Activated CD4-positive, alpha-beta T cell treated with anti-CD3 and anti-CD28 coated beads for 36 hours (primary cell): ENCODE measurements around the gene HPF1. TPM values are rescaled to one million over a fixed set of nuclear protein-coding genes. Genes with fewer than 3 reads are reported as not detected.
A peak's percentile ranks its signal among the peaks of the same experiment; 100 is the strongest.
"Not testable (repeated sequence)": the region's sequence is repeated elsewhere in the genome, so short reads cannot be mapped to it uniquely, and the experiment has no call there.

Source experiments
- ATAC-seq: fragments of 200-7000 bp; cut with Tn5 transposase; one replicate; pipeline ENCODE4 v1.10.0; 2021; ENCODE audit warnings: mild to moderate bottlenecking, moderate library complexity
- CTCF ChIA-PET: fragments of 350-600 bp; sonication (Branson Sonifier 250); formaldehyde crosslinking; loops from one replicate; lab custom pipeline; 2021; ENCODE audit warnings: antibody characterized with exemption; lab: Charles Lee
- POLR2A ChIA-PET: fragments of 350-600 bp; sonication (Branson Sonifier 250); formaldehyde crosslinking; loops from one replicate; lab custom pipeline; 2021; ENCODE audit warnings: antibody characterized with exemption, inconsistent platforms; lab: Charles Lee
- DNase-seq: peaks from one replicate; pipeline ENCODE4 v3.0.0-alpha.2; 2020
- H3K27ac Mint-ChIP-seq: one replicate; pipeline ENCODE4 v1.8.0; 2021; ENCODE audit warnings: mixed read lengths
- H3K27me3 Mint-ChIP-seq: one replicate; pipeline ENCODE4 v1.8.0; 2021; ENCODE audit warnings: mixed read lengths
- H3K36me3 Mint-ChIP-seq: one replicate; pipeline ENCODE4 v1.8.0; 2021; ENCODE audit warnings: low read depth, mixed read lengths
- H3K4me1 Mint-ChIP-seq: one replicate; pipeline ENCODE4 v1.8.0; 2021; ENCODE audit warnings: mixed read lengths
- H3K4me3 Mint-ChIP-seq: one replicate; pipeline ENCODE4 v1.8.0; 2021; ENCODE audit warnings: mild to moderate bottlenecking, moderate library complexity, mixed read lengths
- H3K9me3 Mint-ChIP-seq: one replicate; pipeline ENCODE4 v1.8.0; 2021; ENCODE audit warnings: low read depth, mixed read lengths
- intact Hi-C, 2 experiments: fragments of 100-400 bp; cut with DNase I in 1 of 2; cut with micrococcal nuclease in 1 of 2; formaldehyde crosslinking; loops; one replicate each; pipeline versions ENCODE4 v1.14.2 to v1.15.1; 2022 to 2024; cut with DNase I, micrococcal nuclease
- total RNA-seq, 2 experiments: library from RNA; stranded (reverse); gene quantifications; one replicate each; pipeline ENCODE4 v1.2.3, GENCODE V29; 2021

Gene HPF1
- 10 to 100 TPM; 29.8 to 34.7 TPM for total RNA-seq

DNA sequence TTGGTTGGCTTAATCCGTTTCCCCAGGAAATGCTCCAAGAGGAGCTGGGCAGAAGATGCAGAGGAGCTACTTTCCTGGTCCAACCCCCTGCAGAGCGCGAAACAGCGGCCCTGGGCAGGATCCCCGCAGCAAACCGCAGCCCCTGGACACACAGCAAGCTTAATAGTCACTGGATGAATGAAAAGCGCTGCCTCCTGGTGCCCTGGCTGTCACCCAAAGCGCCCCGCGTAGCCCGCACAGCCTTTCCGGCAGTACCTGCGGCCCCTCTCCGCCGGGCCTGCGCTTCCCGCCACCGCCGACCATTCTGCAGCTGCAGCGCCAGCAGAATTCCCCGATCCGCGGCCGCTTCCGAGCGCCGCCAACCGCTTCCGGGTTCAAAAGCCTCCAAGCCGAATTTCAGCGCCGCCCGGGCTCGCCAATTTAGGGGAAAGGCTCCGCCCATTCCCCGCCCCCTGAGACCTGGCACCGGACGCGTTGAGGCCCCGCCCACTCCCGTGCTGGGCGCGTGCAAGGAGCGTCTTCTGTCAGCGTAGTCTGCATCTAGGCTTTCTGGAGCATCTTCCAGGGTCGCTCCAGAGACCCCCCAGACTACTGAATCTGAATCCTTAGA is at the start of gene HPF1:
TSS of gene HPF1 (minus strand) at position 370 of the 610 bp plus-strand sequence. CDS start at position 303, 67 bp downstream.
- peak within 1 kb of the TSS; percentile 68 for H3K27ac Mint-ChIP-seq
- DNase-seq (peak; percentile 97), ATAC-seq (peak; percentile 94)
- ChIA-PET POLR2A (no interaction called here), CTCF (interaction anchor here (0.9 to 1.5 kb wide), 2 partner anchors 53 to 144 kb away, joined by 3 read pairs; no protein-coding TSS in a partner anchor)
- H3K36me3 Mint-ChIP-seq: peaks cover 2% of the 10 kb centered on the region
- intact Hi-C loops: loop anchor here (1.0 to 10.0 kb wide), 7 partner anchors 97 to 1443 kb away; partner anchors contain the start of genes NEK1 (in 2 of the 2), CBR4 (in 1 of the 2), CLCN3 (in 1 of the 2) and DDX60 (in 1 of the 2)
- peaks cover 15% of the 10 kb centered on the region for H3K4me1 Mint-ChIP-seq
- H3K27me3 Mint-ChIP-seq: peaks cover under 1% of the 10 kb centered on the region
- no peaks in the 10 kb centered on the region for H3K9me3 Mint-ChIP-seq
- H3K4me3 Mint-ChIP-seq: peak within 1 kb of the TSS; percentile 82

GRCh38 chr4:169806770-169807169 is 49.0 kb upstream of the HPF1 start:
- H3K9me3 Mint-ChIP-seq, intact Hi-C loops, H3K36me3 Mint-ChIP-seq, H3K4me3 Mint-ChIP-seq, POLR2A ChIA-PET, H3K4me1 Mint-ChIP-seq, H3K27ac Mint-ChIP-seq, ATAC-seq, DNase-seq, H3K27me3 Mint-ChIP-seq: not testable (repeated sequence)
- CTCF ChIA-PET: interaction anchor here (0.6 to 1.3 kb wide), 2 partner anchors 194 to 443 kb away, joined by 3 to 5 read pairs; no protein-coding TSS in a partner anchor

GRCh38 chr4:169803413-169803812 is 45.7 kb upstream of the HPF1 start:
- no peaks in the 10 kb centered on the region for H3K36me3 Mint-ChIP-seq
- intact Hi-C loops: no loop called here
- H3K4me3 Mint-ChIP-seq: no peak overlapping the region
- H3K9me3 Mint-ChIP-seq: no peaks in the 10 kb centered on the region
- ATAC-seq (no peak), DNase-seq (no peak)
- H3K27me3 Mint-ChIP-seq: peaks cover 8% of the 10 kb centered on the region
- H3K4me1 Mint-ChIP-seq: no peaks in the 10 kb centered on the region
- ChIA-PET CTCF (no interaction called here), POLR2A (no interaction called here)
- H3K27ac Mint-ChIP-seq: no peak overlapping the region

- Mint-ChIP-seq H3K27ac (no peak overlapping the region), H3K27me3 (peaks cover 8% of the 10 kb centered on the region), H3K4me1 (no peaks in the 10 kb centered on the region), H3K9me3 (no peaks in the 10 kb centered on the region), H3K4me3 (no peak overlapping the region), H3K36me3 (no peaks in the 10 kb centered on the region)
- ChIA-PET CTCF (no interaction called here), POLR2A (no interaction called here)
- no peak for DNase-seq
- ATAC-seq: no peak
- intact Hi-C loops: no loop called here
These were observed 45.1 kb upstream of the HPF1 start for GRCh38 chr4:169802873-169803272.

DNA sequence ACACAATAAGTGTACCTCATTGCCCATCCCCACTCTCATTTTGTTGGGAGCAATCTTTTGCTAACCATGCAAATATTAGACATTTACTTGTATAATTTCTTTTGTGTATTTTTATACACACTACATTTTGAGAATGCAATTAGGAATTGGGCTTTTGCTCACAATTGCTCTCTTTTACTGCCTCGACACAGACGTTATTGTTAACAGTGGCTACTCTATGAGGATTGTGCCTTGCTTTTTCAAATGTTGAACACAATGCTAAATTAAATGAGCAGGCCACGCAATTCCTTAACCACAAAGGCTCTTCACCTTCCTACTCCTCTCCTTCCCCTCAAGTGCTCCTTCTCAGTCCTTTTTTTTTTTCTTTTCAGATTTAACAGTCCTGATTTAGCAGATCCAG is 42.8 kb upstream of the HPF1 start:
- no peaks in the 10 kb centered on the region for H3K36me3 Mint-ChIP-seq

GRCh38 chr4:169799260-169799659 is 41.5 kb upstream of the HPF1 start:
- no peak for ATAC-seq

More for the DNA sequence above, 42.8 kb upstream of the HPF1 start:
- Mint-ChIP-seq H3K4me3 (no peak overlapping the region), H3K27me3 (peaks cover 7% of the 10 kb centered on the region), H3K4me1 (peaks cover 2% of the 10 kb centered on the region), H3K27ac (no peak overlapping the region), H3K9me3 (no peaks in the 10 kb centered on the region)
- ATAC-seq: no peak
- intact Hi-C loops: no loop called here
- ChIA-PET CTCF (no interaction called here), POLR2A (no interaction called here)
- no peak for DNase-seq

GRCh38 chr4:169795585-169795984 is 37.8 kb upstream of the HPF1 start:
- H3K27ac Mint-ChIP-seq: no peak overlapping the region
- intact Hi-C loops: no loop called here
- DNase-seq: no peak
- ATAC-seq: peak; percentile 42
- CTCF ChIA-PET: no interaction called here
- POLR2A ChIA-PET: no interaction called here
- peaks cover 15% of the 10 kb centered on the region for H3K4me1 Mint-ChIP-seq
- H3K36me3 Mint-ChIP-seq: no peaks in the 10 kb centered on the region
- no peaks in the 10 kb centered on the region for H3K9me3 Mint-ChIP-seq
- peaks cover 15% of the 10 kb centered on the region for H3K27me3 Mint-ChIP-seq
- no peak overlapping the region for H3K4me3 Mint-ChIP-seq

More at GRCh38 chr4:169799260-169799659, 41.5 kb upstream of the HPF1 start:
- H3K4me3 Mint-ChIP-seq: no peak overlapping the region
- H3K27ac Mint-ChIP-seq: no peak overlapping the region
- CTCF ChIA-PET: interaction anchor here (1.2 to 1.4 kb wide), 2 partner anchors 11 to 18 kb away, joined by 4 to 6 read pairs; no protein-coding TSS in a partner anchor
- H3K36me3 Mint-ChIP-seq: no peaks in the 10 kb centered on the region
- peaks cover 7% of the 10 kb centered on the region for H3K27me3 Mint-ChIP-seq
- intact Hi-C loops: no loop called here
- no peaks in the 10 kb centered on the region for H3K9me3 Mint-ChIP-seq
- no peak for DNase-seq
- peaks cover 5% of the 10 kb centered on the region for H3K4me1 Mint-ChIP-seq
- POLR2A ChIA-PET: no interaction called here

- DNase-seq (peak; percentile 55), ATAC-seq (peak; percentile 83)
- CTCF ChIA-PET: interaction anchor here (0.6 to 0.9 kb wide), 2 partner anchors 31 to 389 kb away, joined by 3 to 4 read pairs; no protein-coding TSS in a partner anchor
- peak overlapping the region; percentile 63 for H3K27ac Mint-ChIP-seq
- POLR2A ChIA-PET: no interaction called here
- H3K4me1 Mint-ChIP-seq: peaks cover 15% of the 10 kb centered on the region
- no peaks in the 10 kb centered on the region for H3K9me3 Mint-ChIP-seq
- H3K36me3 Mint-ChIP-seq: no peaks in the 10 kb centered on the region
- H3K4me3 Mint-ChIP-seq: peak overlapping the region; percentile 1
- intact Hi-C loops: no loop called here
- peaks cover 31% of the 10 kb centered on the region for H3K27me3 Mint-ChIP-seq
These were observed 33.9 kb upstream of the HPF1 start for GRCh38 chr4:169791527-169792156.

- DNase-seq (no peak), ATAC-seq (peak; percentile 55)
- H3K4me1 Mint-ChIP-seq: peaks cover 15% of the 10 kb centered on the region
- H3K27ac Mint-ChIP-seq: peak overlapping the region; percentile 63
- ChIA-PET CTCF (interaction anchor here (0.9 kb wide), 1 partner anchor 30 kb away, joined by 4 read pairs; no protein-coding TSS in a partner anchor), POLR2A (no interaction called here)
- peak overlapping the region; percentile 1 for H3K4me3 Mint-ChIP-seq
- intact Hi-C loops: no loop called here
- H3K36me3 Mint-ChIP-seq: no peaks in the 10 kb centered on the region
- no peaks in the 10 kb centered on the region for H3K9me3 Mint-ChIP-seq
- peaks cover 32% of the 10 kb centered on the region for H3K27me3 Mint-ChIP-seq
These were observed 33.3 kb upstream of the HPF1 start for GRCh38 chr4:169791062-169791461.

- no peak overlapping the region for H3K27ac Mint-ChIP-seq
These were observed 17.0 kb upstream of the HPF1 start for GRCh38 chr4:169774466-169775445.

DNA sequence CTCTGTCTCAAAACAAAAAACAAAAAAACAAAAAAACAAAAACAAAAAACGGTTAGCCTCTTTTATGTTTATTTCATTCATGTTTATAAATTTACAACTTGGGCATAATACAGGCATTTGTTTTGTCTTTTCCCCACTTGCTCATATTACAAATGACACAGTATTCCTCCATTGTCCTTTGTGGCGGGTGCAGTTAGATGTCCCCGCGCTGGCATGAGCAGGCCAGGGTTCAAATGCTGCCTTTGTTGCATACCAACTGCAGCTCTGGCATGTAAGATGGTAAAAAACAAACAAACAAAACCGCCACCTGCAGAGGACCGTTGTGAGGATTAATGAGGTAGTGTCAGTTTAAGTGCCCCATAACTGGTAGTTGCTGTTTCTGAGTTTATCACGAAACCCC is 16.1 kb upstream of the HPF1 start:
- no peaks in the 10 kb centered on the region for H3K36me3 Mint-ChIP-seq
- ChIA-PET CTCF (no interaction called here), POLR2A (no interaction called here)
- peaks cover 20% of the 10 kb centered on the region for H3K27me3 Mint-ChIP-seq
- H3K9me3 Mint-ChIP-seq: no peaks in the 10 kb centered on the region
- no peak overlapping the region for H3K27ac Mint-ChIP-seq
- DNase-seq (no peak), ATAC-seq (no peak)
- H3K4me3 Mint-ChIP-seq: no peak overlapping the region
- intact Hi-C loops: no loop called here
- H3K4me1 Mint-ChIP-seq: peaks cover 6% of the 10 kb centered on the region

More at GRCh38 chr4:169774466-169775445, 17.0 kb upstream of the HPF1 start:
- no peaks in the 10 kb centered on the region for H3K36me3 Mint-ChIP-seq
- ChIA-PET CTCF (interaction anchor here (0.7 to 0.8 kb wide), 2 partner anchors 35 to 156 kb away, joined by 3 read pairs; no protein-coding TSS in a partner anchor), POLR2A (no interaction called here)
- H3K4me3 Mint-ChIP-seq: peak overlapping the region; percentile 28
- DNase-seq (peak; percentile 50), ATAC-seq (peak; percentile 47)
- peaks cover 6% of the 10 kb centered on the region for H3K4me1 Mint-ChIP-seq
- no peaks in the 10 kb centered on the region for H3K9me3 Mint-ChIP-seq
- H3K27me3 Mint-ChIP-seq: peaks cover 20% of the 10 kb centered on the region
- intact Hi-C loops: no loop called here
